Peyer's patch (tissue), 4 donors: ENCODE results near the gene MBTPS1.

Experiments used
- POLR2A ChIP-seq, 2 donors: fragments of 450-650 bp; IDR thresholded peaks; one replicate each; pipeline ENCODE4 v1.5.1; 2017; ENCODE audit warnings: antibody characterized with exemption in 2 of 2, mild to moderate bottlenecking in 2 of 2, moderate library complexity in 2 of 2
- TF ChIP-seq, protein P1 (sequence below), 6 experiments: fragments of 450-650 bp in 4 of 6; fragments of 200-600 bp in 2 of 6; sonication (generic) in 1 of 6; IDR thresholded peaks; one replicate each; pipeline ENCODE4 v1.5.1; 2017 to 2019; ENCODE audit warnings: antibody characterized with exemption in 6 of 6, mild to moderate bottlenecking in 3 of 6, moderate library complexity in 1 of 6

DNA sequence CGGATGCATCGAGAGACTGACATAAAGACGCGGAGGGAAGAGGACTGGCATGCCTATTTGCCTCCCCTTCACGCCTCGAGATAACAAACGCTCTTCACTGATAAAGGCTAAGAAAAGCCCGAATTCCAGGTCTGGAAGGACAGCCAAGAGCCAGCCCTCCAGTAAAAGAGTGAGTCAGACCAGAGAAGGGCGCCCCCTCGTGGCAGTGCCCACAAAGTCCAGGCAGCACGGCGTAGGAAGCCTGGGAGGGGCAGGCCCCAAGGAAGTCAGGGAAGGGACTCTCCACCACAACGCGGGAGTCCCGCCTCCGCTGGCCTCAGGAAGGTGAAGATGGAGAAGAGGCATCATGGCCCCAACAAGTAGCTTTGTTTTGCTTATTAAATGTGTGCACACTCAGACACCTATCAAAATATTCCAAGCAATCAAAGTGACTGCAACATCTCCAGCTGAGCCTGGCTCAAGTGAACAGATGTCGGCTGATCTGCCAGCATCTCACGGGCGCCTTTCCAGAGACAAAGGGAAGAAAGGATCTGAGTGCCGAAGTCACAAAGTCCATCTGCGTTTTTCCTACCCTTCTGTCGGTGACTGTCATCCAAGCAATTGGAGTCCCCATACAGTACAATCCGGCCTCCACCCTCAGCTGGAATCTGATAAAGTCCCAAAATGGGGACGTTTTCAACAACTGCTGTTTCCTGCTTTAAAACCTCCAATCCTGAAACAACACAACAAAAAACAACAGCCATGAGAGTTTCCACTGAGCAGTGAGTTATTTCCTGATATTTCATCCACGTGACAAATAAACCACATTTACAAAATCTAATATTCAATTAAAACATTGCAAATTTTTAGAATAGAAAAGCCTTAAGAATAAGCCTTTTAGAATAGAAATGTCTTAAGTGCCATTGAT lies 53.8 kb downstream of the MBTPS1 start:
- TF ChIP-seq, protein P1, sequence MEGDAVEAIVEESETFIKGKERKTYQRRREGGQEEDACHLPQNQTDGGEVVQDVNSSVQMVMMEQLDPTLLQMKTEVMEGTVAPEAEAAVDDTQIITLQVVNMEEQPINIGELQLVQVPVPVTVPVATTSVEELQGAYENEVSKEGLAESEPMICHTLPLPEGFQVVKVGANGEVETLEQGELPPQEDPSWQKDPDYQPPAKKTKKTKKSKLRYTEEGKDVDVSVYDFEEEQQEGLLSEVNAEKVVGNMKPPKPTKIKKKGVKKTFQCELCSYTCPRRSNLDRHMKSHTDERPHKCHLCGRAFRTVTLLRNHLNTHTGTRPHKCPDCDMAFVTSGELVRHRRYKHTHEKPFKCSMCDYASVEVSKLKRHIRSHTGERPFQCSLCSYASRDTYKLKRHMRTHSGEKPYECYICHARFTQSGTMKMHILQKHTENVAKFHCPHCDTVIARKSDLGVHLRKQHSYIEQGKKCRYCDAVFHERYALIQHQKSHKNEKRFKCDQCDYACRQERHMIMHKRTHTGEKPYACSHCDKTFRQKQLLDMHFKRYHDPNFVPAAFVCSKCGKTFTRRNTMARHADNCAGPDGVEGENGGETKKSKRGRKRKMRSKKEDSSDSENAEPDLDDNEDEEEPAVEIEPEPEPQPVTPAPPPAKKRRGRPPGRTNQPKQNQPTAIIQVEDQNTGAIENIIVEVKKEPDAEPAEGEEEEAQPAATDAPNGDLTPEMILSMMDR (IDR thresholded peaks at IDR 0.05): peak; percentile 28 to 73 (median 72)
- no peak for TF ChIP-seq POLR2A (IDR thresholded peaks at IDR 0.05)
